ENCODE data around the gene MATN1. TPM values are rescaled to one million over a fixed set of nuclear protein-coding genes. Genes with fewer than 3 reads are reported as not detected.
"Not testable (repeated sequence)": the region's sequence is repeated elsewhere in the genome, so short reads cannot be mapped to it uniquely, and the experiment has no call there.

MATN1 gene
- total RNA-seq (0.85 TPM), polyA plus RNA-seq (0.24 TPM)

- H3K4me3 ChIP-seq (ENCODE audit: low read depth, low read length) = no peak within 1 kb of the TSS
- no peak within 1 kb of the TSS for H3K27ac ChIP-seq (ENCODE audit: low read depth)
- WGBS = 87% methylated on average over 14 of the region's 14 CpGs
Measured at GRCh38 chr1:30723331-30723755, at the start of gene MATN1. TSS of gene MATN1 (minus strand) at chr1:30723585. CDS start at chr1:30723551, 34 bp downstream.

GRCh38 chr1:30771005-30771404 is 47.6 kb upstream of the MATN1 start:
- H3K36me3 ChIP-seq (ENCODE audit: insufficient read depth) = no peaks in the 10 kb centered on the region
- no peak overlapping the region for H3K4me3 ChIP-seq (ENCODE audit: low read depth, low read length)
- no peak overlapping the region for H3K27ac ChIP-seq (ENCODE audit: low read depth)
- DNase-seq (ENCODE audit: extremely low spot score) = no peak
- H3K4me1 ChIP-seq (ENCODE audit: insufficient read depth) = no peaks in the 10 kb centered on the region
- WGBS = 87% methylated on average over 6 of the region's 6 CpGs

More at GRCh38 chr1:30723331-30723755, at the start of gene MATN1:
- Histone ChIP-seq H3K36me3 (ENCODE audit: insufficient read depth) (no peaks in the 10 kb centered on the region), H3K4me1 (ENCODE audit: insufficient read depth) (no peaks in the 10 kb centered on the region)
- DNase-seq (ENCODE audit: extremely low spot score) = no peak

GRCh38 chr1:30770150-30770549 is 46.8 kb upstream of the MATN1 start:
- H3K36me3 ChIP-seq (ENCODE audit: insufficient read depth) = no peaks in the 10 kb centered on the region
- 91% methylated on average over 10 of the region's 10 CpGs for WGBS
- H3K4me1 ChIP-seq (ENCODE audit: insufficient read depth) = no peaks in the 10 kb centered on the region
- DNase-seq (ENCODE audit: extremely low spot score) = no peak
- no peak overlapping the region for H3K4me3 ChIP-seq (ENCODE audit: low read depth, low read length)
- no peak overlapping the region for H3K27ac ChIP-seq (ENCODE audit: low read depth)

GRCh38 chr1:30768830-30769718 is 45.7 kb upstream of the MATN1 start:
- Histone ChIP-seq H3K27ac (ENCODE audit: low read depth) (no peak overlapping the region), H3K4me3 (ENCODE audit: low read depth, low read length) (no peak overlapping the region), H3K4me1 (ENCODE audit: insufficient read depth) (no peaks in the 10 kb centered on the region), H3K36me3 (ENCODE audit: insufficient read depth) (no peaks in the 10 kb centered on the region)
- 71% methylated on average over 20 of the region's 20 CpGs for WGBS
- DNase-seq (ENCODE audit: extremely low spot score) = no peak

GRCh38 chr1:30768159-30768829 is 44.9 kb upstream of the MATN1 start:
- WGBS = 86% methylated on average over 9 of the region's 9 CpGs
- H3K36me3 ChIP-seq (ENCODE audit: insufficient read depth) = no peaks in the 10 kb centered on the region
- H3K27ac ChIP-seq (ENCODE audit: low read depth) = no peak overlapping the region
- H3K4me3 ChIP-seq (ENCODE audit: low read depth, low read length) = no peak overlapping the region
- DNase-seq (ENCODE audit: extremely low spot score) = no peak
- H3K4me1 ChIP-seq (ENCODE audit: insufficient read depth) = no peaks in the 10 kb centered on the region

GRCh38 chr1:30766948-30767347 is 43.6 kb upstream of the MATN1 start:
- not testable (repeated sequence) for H3K27ac ChIP-seq (ENCODE audit: low read depth); H3K36me3 ChIP-seq (ENCODE audit: insufficient read depth); DNase-seq (ENCODE audit: extremely low spot score); H3K4me3 ChIP-seq (ENCODE audit: low read depth, low read length); H3K4me1 ChIP-seq (ENCODE audit: insufficient read depth)
- 96% methylated on average over 8 of the region's 8 CpGs for WGBS

GRCh38 chr1:30765556-30766434 is 42.4 kb upstream of the MATN1 start:
- H3K36me3 ChIP-seq (ENCODE audit: insufficient read depth) = no peaks in the 10 kb centered on the region
- H3K4me3 ChIP-seq (ENCODE audit: low read depth, low read length) = no peak overlapping the region
- H3K27ac ChIP-seq (ENCODE audit: low read depth) = no peak overlapping the region
- H3K4me1 ChIP-seq (ENCODE audit: insufficient read depth) = no peaks in the 10 kb centered on the region
- no peak for DNase-seq (ENCODE audit: extremely low spot score)
- WGBS = 83% methylated on average over 15 of the region's 15 CpGs

GRCh38 chr1:30764939-30765555 is 41.7 kb upstream of the MATN1 start:
- Histone ChIP-seq H3K36me3 (ENCODE audit: insufficient read depth) (no peaks in the 10 kb centered on the region), H3K4me3 (ENCODE audit: low read depth, low read length) (no peak overlapping the region), H3K4me1 (ENCODE audit: insufficient read depth) (no peaks in the 10 kb centered on the region), H3K27ac (ENCODE audit: low read depth) (no peak overlapping the region)
- DNase-seq (ENCODE audit: extremely low spot score) = no peak
- WGBS = 91% methylated on average over 18 of the region's 18 CpGs

GRCh38 chr1:30764396-30764795 is 41.0 kb upstream of the MATN1 start:
- 94% methylated on average over 5 of the region's 5 CpGs for WGBS
- H3K27ac ChIP-seq (ENCODE audit: low read depth) = no peak overlapping the region
- no peaks in the 10 kb centered on the region for H3K4me1 ChIP-seq (ENCODE audit: insufficient read depth)
- H3K4me3 ChIP-seq (ENCODE audit: low read depth, low read length) = no peak overlapping the region
- no peak for DNase-seq (ENCODE audit: extremely low spot score)
- no peaks in the 10 kb centered on the region for H3K36me3 ChIP-seq (ENCODE audit: insufficient read depth)

GRCh38 chr1:30763651-30764248 is 40.4 kb upstream of the MATN1 start:
- Histone ChIP-seq H3K36me3 (ENCODE audit: insufficient read depth) (no peaks in the 10 kb centered on the region), H3K4me3 (ENCODE audit: low read depth, low read length) (no peak overlapping the region), H3K27ac (ENCODE audit: low read depth) (no peak overlapping the region), H3K4me1 (ENCODE audit: insufficient read depth) (no peaks in the 10 kb centered on the region)
- WGBS = 65% methylated on average over 10 of the region's 10 CpGs
- DNase-seq (ENCODE audit: extremely low spot score) = no peak

- no peak overlapping the region for H3K27ac ChIP-seq (ENCODE audit: low read depth)
- WGBS = 87% methylated on average over 7 of the region's 7 CpGs
- H3K4me3 ChIP-seq (ENCODE audit: low read depth, low read length) = no peak overlapping the region
- no peak for DNase-seq (ENCODE audit: extremely low spot score)
- no peaks in the 10 kb centered on the region for H3K36me3 ChIP-seq (ENCODE audit: insufficient read depth)
- H3K4me1 ChIP-seq (ENCODE audit: insufficient read depth) = no peaks in the 10 kb centered on the region
Measured at GRCh38 chr1:30762930-30763650, 39.7 kb upstream of the MATN1 start.

- 82% methylated on average over 6 of the region's 6 CpGs for WGBS
- DNase-seq (ENCODE audit: extremely low spot score) = no peak
- no peak overlapping the region for H3K27ac ChIP-seq (ENCODE audit: low read depth)
- no peaks in the 10 kb centered on the region for H3K4me1 ChIP-seq (ENCODE audit: insufficient read depth)
- H3K4me3 ChIP-seq (ENCODE audit: low read depth, low read length) = no peak overlapping the region
- no peaks in the 10 kb centered on the region for H3K36me3 ChIP-seq (ENCODE audit: insufficient read depth)
Measured at GRCh38 chr1:30762152-30762929, 39.0 kb upstream of the MATN1 start.
